Upper lobe of right lung (tissue), 1 donor: ENCODE results near the gene GFPT1. TPM values are rescaled to one million over a fixed set of nuclear protein-coding genes. Genes with fewer than 3 reads are reported as not detected.

Experiments
- ATAC-seq: fragments of 200-7000 bp; cut with Tn5 transposase; one replicate; pipeline ENCODE4 v1.9.1; 2020; ENCODE audit warnings: mild to moderate bottlenecking, moderate library complexity
- DNase-seq: peaks from one replicate; pipeline ENCODE4 v3.0.0-alpha.2; 2020
- H3K27ac ChIP-seq: fragments of 200-600 bp; one replicate; pipeline ENCODE4 v1.8.0; 2022
- H3K27me3 ChIP-seq: fragments of 200-600 bp; one replicate; pipeline ENCODE4 v1.8.0; 2022; ENCODE audit warnings: mild to moderate bottlenecking
- H3K36me3 ChIP-seq: fragments of 200-600 bp; one replicate; pipeline ENCODE4 v1.8.0; 2022
- H3K4me1 ChIP-seq: fragments of 200-600 bp; one replicate; pipeline ENCODE4 v1.8.0; 2022
- H3K4me3 ChIP-seq: fragments of 200-600 bp; one replicate; pipeline ENCODE4 v1.8.0; 2022; ENCODE audit warnings: mild to moderate bottlenecking
- H3K9me3 ChIP-seq: fragments of 200-600 bp; one replicate; pipeline ENCODE4 v1.8.0; 2022
- intact Hi-C: fragments of 100-400 bp; cut with DNase I; formaldehyde crosslinking; loops from one replicate; pipeline ENCODE4 v1.11.0; 2022
- total RNA-seq: library from RNA; stranded (reverse); fragmentation: NEBNext Ultra II Directional; extraction: Animal tissue kit (Norgen Biotek cat#: 25700); gene quantifications from one replicate; pipeline ENCODE4 v1.2.1, GENCODE V29; 2021
- TF ChIP-seq, protein P1 (sequence below): fragments of 200-600 bp; IDR thresholded peaks from one replicate; pipeline ENCODE4 v1.8.0; 2022; ENCODE audit warnings: antibody characterized with exemption
- donor health status: DM: no; HTN: yes; CAD: no; lungs with severe emphysema.

GFPT1 gene
- total RNA-seq, 1 donor from 2014 or later: 68.2 TPM

- no peaks in the 10 kb centered on the region for H3K9me3 ChIP-seq
- H3K27ac ChIP-seq: no peak overlapping the region
- H3K36me3 ChIP-seq: no peaks in the 10 kb centered on the region
- intact Hi-C loops: no loop called here
- DNase-seq (no peak), ATAC-seq (no peak)
- no peaks in the 10 kb centered on the region for H3K27me3 ChIP-seq
- no peak overlapping the region for H3K4me3 ChIP-seq
- H3K4me1 ChIP-seq: no peaks in the 10 kb centered on the region
- TF ChIP-seq, protein P1, sequence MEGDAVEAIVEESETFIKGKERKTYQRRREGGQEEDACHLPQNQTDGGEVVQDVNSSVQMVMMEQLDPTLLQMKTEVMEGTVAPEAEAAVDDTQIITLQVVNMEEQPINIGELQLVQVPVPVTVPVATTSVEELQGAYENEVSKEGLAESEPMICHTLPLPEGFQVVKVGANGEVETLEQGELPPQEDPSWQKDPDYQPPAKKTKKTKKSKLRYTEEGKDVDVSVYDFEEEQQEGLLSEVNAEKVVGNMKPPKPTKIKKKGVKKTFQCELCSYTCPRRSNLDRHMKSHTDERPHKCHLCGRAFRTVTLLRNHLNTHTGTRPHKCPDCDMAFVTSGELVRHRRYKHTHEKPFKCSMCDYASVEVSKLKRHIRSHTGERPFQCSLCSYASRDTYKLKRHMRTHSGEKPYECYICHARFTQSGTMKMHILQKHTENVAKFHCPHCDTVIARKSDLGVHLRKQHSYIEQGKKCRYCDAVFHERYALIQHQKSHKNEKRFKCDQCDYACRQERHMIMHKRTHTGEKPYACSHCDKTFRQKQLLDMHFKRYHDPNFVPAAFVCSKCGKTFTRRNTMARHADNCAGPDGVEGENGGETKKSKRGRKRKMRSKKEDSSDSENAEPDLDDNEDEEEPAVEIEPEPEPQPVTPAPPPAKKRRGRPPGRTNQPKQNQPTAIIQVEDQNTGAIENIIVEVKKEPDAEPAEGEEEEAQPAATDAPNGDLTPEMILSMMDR: no peak
These were observed 88.8 kb downstream of the GFPT1 start for GRCh38 chr2:69298261-69298660.

DNA sequence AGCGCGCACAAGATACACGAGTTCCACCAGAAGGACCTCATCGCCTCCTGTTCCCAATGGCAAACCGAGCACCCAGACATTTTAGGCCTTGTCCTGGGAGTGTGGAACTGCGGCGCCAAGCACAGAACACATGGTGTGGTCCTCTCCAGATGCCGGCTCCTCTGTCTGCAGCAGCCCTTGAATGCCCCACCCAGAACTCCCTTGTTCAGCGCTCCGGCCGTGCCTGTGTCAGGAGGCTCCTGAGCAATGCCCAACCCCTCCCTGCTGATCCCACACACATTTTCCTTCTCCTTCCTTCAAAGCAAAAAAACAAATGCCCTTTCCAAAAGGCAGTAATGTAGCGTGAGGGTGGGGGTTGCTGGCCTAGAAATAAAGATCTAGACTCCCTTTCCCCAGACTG is 89.8 kb downstream of the GFPT1 start:
- H3K27me3 ChIP-seq: no peaks in the 10 kb centered on the region
- no peak for ATAC-seq
- TF ChIP-seq, protein P1: no peak
- no peaks in the 10 kb centered on the region for H3K4me1 ChIP-seq
- no peak overlapping the region for H3K27ac ChIP-seq
- no peaks in the 10 kb centered on the region for H3K9me3 ChIP-seq
- intact Hi-C loops: no loop called here
- no peak overlapping the region for H3K4me3 ChIP-seq
- no peak for DNase-seq
- H3K36me3 ChIP-seq: no peaks in the 10 kb centered on the region

GRCh38 chr2:69296421-69296820 is 90.6 kb downstream of the GFPT1 start:
- ATAC-seq: no peak
- H3K27me3 ChIP-seq: no peaks in the 10 kb centered on the region
- DNase-seq: no peak

GRCh38 chr2:69292256-69292655 is 94.8 kb downstream of the GFPT1 start:
- TF ChIP-seq, protein P1: no peak
- Histone ChIP-seq H3K9me3 (no peaks in the 10 kb centered on the region), H3K4me1 (no peaks in the 10 kb centered on the region), H3K27ac (no peak overlapping the region), H3K27me3 (no peaks in the 10 kb centered on the region), H3K4me3 (no peak overlapping the region), H3K36me3 (no peaks in the 10 kb centered on the region)
- no peak for ATAC-seq
- DNase-seq: no peak
- intact Hi-C loops: no loop called here

More at GRCh38 chr2:69296421-69296820, 90.6 kb downstream of the GFPT1 start:
- intact Hi-C loops: no loop called here
- Histone ChIP-seq H3K4me3 (no peak overlapping the region), H3K36me3 (no peaks in the 10 kb centered on the region), H3K27ac (no peak overlapping the region), H3K4me1 (no peaks in the 10 kb centered on the region), H3K9me3 (no peaks in the 10 kb centered on the region)
- TF ChIP-seq, protein P1: no peak

DNA sequence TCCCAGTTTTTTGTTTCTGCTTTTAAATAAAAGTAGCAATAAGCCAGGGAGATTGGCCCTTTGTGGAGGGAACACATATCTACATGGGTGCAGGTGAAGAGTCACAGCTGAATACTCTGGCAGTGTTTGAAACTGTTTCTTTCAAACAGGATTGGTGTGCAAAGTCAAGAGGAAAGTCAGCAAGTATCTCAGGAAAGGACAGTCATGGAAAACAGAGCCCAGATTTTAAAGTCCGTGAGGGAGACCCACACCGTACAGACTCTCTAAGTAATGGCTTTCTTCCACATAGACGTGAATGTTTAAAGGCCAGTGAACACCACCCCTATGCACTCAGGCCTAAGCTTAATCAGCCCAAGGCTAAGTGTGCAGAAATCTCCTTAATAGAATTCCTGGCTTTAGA is 95.3 kb downstream of the GFPT1 start:
- Histone ChIP-seq H3K4me3 (no peak overlapping the region), H3K4me1 (no peaks in the 10 kb centered on the region), H3K27ac (no peak overlapping the region), H3K9me3 (no peaks in the 10 kb centered on the region), H3K27me3 (no peaks in the 10 kb centered on the region), H3K36me3 (no peaks in the 10 kb centered on the region)
- no peak for DNase-seq
- TF ChIP-seq, protein P1: no peak
- intact Hi-C loops: no loop called here
- ATAC-seq: no peak

DNA sequence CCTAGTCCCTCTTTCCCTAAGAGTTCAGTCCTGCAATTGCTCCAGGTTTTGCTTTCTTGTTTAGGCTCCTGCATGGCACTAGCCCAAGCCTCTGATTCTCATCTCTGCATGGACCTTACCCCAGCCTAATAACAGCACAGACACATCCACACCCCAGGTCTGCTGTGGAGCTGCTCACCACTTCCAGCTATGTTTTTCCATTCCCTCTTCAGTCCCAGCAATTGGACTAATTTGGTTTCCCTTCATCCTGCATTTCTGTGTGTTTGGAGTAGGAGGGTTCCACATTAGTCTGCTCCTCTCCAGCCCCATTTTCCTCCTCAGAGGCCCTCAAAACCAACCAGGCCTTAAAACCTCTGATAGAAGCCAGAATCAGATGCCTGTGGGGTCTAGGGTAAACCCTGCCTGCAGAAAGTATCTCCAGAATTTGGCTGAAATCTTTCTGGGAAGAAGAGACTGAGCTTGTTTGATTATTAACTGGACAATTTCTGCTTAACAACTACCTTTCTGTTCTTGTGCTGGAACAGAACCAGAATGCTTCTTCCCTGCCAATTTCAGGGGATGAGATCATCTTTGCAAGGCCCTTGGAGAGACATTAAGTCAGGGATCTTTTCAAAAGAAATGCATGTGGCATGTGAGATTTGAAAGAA is 95.9 kb downstream of the GFPT1 start:
- no peak for ATAC-seq
- no peak overlapping the region for H3K4me3 ChIP-seq
- H3K27ac ChIP-seq: no peak overlapping the region
- no peaks in the 10 kb centered on the region for H3K27me3 ChIP-seq
- H3K36me3 ChIP-seq: no peaks in the 10 kb centered on the region
- DNase-seq: no peak
- no peaks in the 10 kb centered on the region for H3K4me1 ChIP-seq
- TF ChIP-seq, protein P1: no peak
- H3K9me3 ChIP-seq: no peaks in the 10 kb centered on the region
- intact Hi-C loops: no loop called here
